GM18519 (cell line): Measurements from ENCODE around the gene ARHGAP32.

Source experiments
- ATAC-seq: cut with Tn5 transposase; IDR thresholded peaks from one replicate; pipeline ENCODE4 v1.9.1; 2021; ENCODE audit warnings: mild to moderate bottlenecking, moderate library complexity; ENCODE audit not compliant: unreplicated experiment, low FRiP score

Gene ARHGAP32

DNA sequence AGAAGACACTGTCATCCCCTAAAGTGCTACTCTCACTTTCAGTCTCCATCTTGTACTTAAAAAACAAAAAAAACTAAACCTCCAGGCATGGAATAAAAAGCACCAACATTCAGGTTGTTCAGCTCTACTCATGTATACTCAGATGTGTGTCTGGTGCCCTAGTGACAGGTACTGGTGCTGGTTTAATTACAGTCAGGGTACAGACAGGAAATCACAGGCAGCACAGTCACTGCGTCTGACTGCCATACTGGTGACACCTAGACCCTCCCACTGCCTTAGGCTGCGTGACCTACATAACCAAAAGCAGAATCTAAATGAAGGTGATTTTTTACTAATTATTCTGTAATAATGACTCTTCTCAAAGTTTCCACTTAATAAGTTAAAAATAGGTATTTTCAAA, at the start of gene ARHGAP32:
TSS of gene ARHGAP32 (minus strand) at position 176 of the 400 bp plus-strand sequence. CDS start at position 49, 127 bp downstream.
- ATAC-seq: no peak

GRCh38 chr11:129239207-129239606, 47.1 kb upstream of the ARHGAP32 start:
- ATAC-seq: no peak

GRCh38 chr11:129237880-129238638, 45.9 kb upstream of the ARHGAP32 start:
- no peak for ATAC-seq

DNA sequence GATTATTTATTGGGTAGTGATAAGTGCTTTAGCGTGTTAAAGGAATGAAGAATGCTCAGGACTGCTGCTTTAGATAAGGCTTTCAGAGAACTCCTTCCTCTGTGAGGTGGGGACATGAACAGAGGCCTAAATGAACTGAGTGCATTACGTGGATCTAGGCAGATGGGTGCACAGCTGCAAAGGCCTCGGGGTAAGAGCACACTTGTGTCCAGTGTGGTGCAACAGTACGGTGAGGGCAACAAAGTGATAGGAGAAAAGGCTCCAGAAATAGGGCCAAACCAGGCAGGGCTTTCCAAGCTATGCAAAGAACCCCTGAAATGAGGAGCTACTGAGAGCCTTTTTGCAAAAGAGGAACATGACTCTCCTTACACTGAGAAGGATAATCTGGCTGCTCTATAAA, 45.3 kb upstream of the ARHGAP32 start:
- no peak for ATAC-seq

DNA sequence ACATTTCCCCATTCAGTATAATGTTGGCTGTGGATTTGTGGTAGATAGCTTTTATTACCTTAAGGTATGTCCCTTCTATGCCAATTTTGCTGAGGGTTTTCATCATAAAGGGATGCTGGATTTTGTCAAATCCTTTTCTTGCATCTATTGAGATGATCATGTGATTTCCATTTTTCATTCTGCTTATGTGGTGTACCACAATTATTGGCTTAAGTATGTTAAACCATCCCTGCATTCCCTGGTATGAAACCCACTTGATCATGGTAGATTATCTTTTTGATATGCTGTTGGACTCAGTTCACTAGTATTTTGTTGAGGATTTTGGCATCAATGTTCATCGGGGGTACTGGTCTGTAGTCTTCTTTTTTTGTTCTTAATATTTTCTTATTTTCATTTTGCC, 44.7 kb upstream of the ARHGAP32 start:
- no peak for ATAC-seq

DNA sequence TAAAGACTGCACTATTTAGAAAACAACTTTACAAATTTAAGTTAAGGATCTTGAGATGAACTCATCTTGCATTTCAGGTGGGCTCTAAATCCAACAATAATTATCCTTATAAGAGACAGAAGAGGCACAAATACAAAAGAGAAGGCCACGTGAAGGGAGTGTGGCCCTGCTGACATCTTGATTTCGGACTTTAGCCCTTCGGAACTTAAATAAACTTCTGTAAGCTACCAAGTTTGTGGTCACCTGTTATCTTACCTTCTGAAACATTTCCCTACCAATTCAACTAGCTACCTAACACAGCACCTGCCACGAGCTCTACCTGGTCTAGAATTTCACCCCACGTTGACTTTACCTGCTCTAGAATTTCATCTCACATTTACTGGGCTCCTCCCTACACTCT, 42.9 kb upstream of the ARHGAP32 start:
- ATAC-seq: no peak

GRCh38 chr11:129230006-129230405, 37.9 kb upstream of the ARHGAP32 start:
- no peak for ATAC-seq

GRCh38 chr11:129226207-129226798, 34.2 kb upstream of the ARHGAP32 start:
- ATAC-seq: no peak

DNA sequence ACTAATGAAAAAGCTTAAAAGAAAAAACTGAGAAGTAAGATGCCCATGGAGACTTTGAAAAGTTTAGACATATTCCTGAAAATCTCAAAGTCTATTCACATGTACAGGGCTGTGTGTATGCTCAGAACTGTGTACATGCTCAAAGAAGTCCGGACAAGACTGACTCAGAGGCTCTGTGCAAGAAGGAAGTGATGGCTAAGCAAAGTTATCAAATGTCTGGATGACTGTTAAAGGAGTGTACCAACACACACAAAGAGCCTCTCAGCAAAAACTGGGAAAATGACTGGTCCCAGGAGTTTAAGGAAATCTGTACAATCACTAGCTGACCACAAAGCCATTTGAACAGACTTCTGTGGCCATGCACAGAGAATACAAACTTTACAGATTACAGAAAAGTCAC, 33.1 kb upstream of the ARHGAP32 start:
- ATAC-seq: no peak

GRCh38 chr11:129224538-129224937, 32.4 kb upstream of the ARHGAP32 start:
- no peak for ATAC-seq

- no peak for ATAC-seq
Observed at GRCh38 chr11:129223701-129224149, 31.6 kb upstream of the ARHGAP32 start.

DNA sequence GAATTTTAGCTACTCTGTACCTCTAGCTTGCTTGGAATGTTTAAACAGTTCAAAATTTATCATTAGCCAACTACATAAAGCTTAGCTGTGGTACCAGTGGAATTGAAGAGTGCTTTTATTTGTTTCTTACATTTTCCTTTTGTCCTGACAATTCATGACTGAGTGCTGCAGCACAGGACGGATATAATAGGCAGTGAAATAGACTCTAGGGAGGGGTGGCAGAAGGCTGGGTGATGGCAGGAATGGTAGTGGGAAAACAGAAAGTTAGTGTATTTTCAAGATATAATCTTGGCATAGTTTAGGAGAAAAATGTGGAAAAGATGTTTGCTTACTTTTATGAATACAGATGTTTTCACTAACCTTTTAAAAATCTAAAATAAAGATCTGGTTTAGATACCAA, 31.1 kb upstream of the ARHGAP32 start:
- ATAC-seq: no peak

DNA sequence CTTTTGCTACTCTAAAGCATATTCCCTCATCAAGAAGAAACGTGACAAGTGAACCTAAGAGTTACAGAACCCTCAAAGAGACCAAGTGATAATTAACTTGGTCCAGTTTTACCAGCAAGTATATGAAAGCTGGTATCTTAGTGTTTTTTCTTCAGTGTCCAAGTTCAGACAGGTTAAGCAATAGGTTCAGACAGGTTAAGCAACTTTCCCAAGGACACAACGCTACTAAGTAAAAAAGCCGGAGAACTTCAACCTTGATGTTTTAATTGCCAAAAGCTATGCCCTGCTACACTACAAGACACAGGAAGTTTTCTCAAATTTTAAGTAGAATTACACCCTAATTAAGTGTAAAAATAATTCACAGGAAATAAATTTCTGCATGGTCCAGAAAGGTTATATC, 30.0 kb upstream of the ARHGAP32 start:
- ATAC-seq: no peak

DNA sequence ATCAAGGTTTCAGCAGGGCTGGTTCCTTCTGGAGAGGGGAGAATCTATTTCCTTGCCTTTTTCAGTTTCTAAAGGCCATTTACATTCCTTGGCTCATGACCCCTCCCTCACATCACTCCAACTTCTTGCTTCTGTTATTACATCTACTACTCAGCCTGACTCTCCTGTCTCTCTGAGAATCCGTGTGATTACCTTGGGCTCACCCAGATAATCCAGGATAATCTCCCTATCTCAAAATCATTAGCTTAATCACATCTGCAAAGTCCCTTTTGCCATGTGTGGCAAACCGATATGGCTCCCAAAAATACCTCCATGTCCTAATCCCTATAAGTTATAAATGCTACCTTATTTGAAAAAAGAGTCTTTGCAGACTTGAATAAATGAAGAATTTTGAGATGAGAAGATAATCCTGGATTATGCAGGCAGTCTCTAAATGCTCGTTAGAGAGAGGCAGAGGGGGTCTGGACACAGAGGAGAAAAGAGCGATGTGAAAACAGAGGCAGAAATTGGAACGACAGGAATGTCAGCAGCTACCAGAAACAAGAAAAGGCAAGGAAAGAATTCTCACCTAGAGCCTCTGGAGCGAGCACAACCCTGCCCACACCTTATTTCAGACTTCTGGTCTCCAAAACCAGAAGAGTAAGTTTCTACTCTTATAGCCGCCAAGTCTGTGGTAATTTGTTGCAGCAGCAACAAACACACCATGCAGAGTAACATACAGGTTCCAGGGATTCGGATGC, 23.6 kb upstream of the ARHGAP32 start:
- ATAC-seq: no peak

GRCh38 chr11:129214710-129215295, 22.7 kb upstream of the ARHGAP32 start:
- ATAC-seq: no peak

DNA sequence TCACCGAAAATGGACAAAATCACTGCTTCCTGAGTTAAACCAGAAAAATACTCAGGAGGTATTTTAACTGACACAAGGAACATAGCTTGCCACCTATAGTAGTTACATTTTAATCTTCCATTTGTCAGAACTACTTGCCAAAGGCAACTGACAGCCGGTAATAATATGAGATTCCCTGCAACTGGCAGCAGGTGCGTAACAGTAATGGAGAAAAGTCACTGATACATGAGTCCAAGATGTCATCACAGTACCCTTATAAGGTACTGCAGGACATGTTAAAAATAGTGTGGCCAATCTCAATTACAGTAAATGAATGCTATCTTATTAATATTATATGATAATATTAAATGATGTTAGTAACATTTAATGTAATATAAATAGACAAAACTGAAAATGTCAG, 21.1 kb upstream of the ARHGAP32 start:
- no peak for ATAC-seq

- no peak for ATAC-seq
Observed at GRCh38 chr11:129211397-129211796, 19.3 kb upstream of the ARHGAP32 start.

- ATAC-seq: no peak
Observed at GRCh38 chr11:129210831-129211181, 18.7 kb upstream of the ARHGAP32 start.

DNA sequence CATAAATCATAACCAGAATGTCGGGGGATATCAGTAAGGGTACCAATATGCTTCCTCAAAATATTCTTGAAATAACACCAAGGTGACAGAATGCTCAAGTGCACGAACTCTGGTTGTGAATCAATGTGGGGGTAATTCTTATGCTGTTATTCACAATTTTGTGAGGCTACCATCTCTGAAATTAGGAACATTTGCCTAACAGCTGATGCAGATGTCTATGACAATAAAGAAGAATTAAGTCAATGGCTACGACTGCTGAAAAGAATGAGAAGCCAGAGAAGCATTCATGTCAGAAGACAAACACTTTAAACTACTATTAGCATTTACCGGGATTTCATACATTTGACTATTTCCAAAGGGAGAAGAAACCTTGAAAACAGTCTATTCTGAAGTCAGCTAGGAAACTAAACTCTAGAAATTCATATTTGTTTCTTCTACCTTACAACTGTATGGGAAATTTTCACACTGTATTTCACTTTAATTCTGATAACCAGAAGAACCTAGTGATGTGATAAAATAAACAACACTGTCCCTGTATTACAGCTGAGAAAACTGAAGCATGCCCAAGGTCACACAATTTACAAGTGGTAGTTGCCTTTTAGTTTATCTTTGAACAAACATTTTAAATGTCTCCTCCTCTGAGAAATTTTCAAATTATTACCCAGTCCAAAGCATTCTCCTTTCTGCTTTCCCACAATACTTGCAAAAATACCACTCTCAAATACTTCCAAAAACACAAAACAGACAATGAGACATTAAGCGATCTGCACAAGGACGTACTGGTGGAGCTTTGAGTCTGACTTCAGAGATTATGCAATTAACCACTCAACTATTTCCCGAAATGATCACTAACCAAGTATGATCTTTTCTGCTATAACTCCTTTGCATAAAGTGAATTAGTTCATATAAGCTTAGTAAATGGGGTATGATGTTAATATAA, 18.0 kb upstream of the ARHGAP32 start:
- no peak for ATAC-seq

DNA sequence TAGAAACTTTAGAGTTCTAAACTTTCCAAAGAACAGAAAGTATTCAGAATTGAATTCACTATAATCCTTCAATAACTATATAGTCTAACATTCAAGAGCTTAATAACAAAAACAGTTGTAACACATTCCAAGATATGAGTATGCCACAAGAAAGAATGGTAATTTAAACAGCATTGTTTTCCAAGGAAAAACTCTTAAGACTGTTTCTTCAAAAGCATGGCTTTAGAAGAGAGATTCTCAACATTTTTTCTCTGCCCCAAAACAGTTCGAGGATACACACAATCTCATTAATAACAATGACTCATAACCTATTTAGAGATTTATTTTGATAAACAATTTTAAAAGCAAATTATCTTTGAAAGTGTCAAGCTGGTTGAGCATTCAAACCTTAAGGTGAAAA, 16.7 kb upstream of the ARHGAP32 start:
- ATAC-seq: no peak
